B cell (primary cell): ENCODE measurements around the gene GRIK3.

Experiments
- EZH2 ChIP-seq: IDR thresholded peaks from 2 replicates; pipeline ENCODE4 v1.6.1; 2012; ENCODE audit warnings: borderline replicate concordance, low read depth, mild to moderate bottlenecking, moderate library complexity, low read length; ENCODE audit not compliant: insufficient read depth, poor library complexity, severe bottlenecking
- TF ChIP-seq, protein P1 (sequence below): fragments of 200-600 bp; IDR thresholded peaks from one replicate; pipeline ENCODE4 v1.8.0; 2022; ENCODE audit warnings: antibody characterized with exemption, mild to moderate bottlenecking

DNA sequence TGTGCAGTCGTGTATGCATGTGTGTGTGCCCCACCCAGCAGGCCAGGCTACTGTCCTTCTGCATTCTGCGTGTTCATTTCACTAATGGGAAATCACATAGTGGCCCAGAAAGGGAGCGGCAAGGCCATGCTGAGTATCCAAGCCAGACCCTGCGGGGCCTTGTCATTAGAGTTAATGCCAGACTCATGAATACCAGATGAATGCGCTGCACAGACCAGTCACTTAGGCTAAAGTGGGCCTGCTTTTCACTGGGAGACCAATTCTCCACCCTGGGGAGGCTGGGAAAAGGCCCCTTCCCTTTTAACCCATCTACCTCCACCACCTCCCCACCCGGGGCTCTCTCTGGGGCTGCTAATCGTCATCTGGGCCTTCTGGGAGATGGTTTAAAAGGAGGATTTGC is 17.0 kb upstream of the GRIK3 start:
- TF ChIP-seq, protein P1, sequence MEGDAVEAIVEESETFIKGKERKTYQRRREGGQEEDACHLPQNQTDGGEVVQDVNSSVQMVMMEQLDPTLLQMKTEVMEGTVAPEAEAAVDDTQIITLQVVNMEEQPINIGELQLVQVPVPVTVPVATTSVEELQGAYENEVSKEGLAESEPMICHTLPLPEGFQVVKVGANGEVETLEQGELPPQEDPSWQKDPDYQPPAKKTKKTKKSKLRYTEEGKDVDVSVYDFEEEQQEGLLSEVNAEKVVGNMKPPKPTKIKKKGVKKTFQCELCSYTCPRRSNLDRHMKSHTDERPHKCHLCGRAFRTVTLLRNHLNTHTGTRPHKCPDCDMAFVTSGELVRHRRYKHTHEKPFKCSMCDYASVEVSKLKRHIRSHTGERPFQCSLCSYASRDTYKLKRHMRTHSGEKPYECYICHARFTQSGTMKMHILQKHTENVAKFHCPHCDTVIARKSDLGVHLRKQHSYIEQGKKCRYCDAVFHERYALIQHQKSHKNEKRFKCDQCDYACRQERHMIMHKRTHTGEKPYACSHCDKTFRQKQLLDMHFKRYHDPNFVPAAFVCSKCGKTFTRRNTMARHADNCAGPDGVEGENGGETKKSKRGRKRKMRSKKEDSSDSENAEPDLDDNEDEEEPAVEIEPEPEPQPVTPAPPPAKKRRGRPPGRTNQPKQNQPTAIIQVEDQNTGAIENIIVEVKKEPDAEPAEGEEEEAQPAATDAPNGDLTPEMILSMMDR: no peak
- TF ChIP-seq EZH2: no peak
